ENCODE measurements around the gene SLC44A4.

SLC44A4 gene

DNA sequence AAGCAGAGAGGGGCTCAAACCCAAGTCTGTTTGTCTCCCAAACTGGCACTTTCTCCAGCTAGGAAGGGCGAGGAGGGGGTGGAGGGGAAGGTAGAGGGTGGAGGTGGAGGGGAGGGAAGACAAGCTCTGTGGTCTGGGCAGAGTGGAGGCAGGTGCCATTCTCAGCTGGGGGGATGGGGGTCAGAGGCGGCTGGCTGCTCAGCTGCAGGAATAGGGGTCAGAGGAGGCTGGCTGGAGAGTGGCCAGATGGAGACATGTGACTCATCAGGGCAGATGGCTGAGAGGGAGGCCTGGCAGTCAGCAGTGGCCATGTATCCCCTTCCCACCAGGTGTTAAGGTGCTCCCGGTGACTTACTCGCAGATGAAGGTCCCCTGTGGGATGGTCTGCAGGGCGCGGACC is 3.5 kb upstream of the SLC44A4 start:
- Histone ChIP-seq H3K36me3 (ENCODE audit: insufficient read depth, low read length) (peaks cover 69% of the 10 kb centered on the region), H3K27me3 (ENCODE audit: insufficient read depth, low read length) (no peaks in the 10 kb centered on the region), H3K4me1 (ENCODE audit: insufficient read depth, low read length) (no peaks in the 10 kb centered on the region), H2AFZ (ENCODE audit: low read depth, low read length) (no peak overlapping the region), H3K9me3 (ENCODE audit: low read length) (no peaks in the 10 kb centered on the region), H3K4me3 (ENCODE audit: low read length) (no peak overlapping the region)

DNA sequence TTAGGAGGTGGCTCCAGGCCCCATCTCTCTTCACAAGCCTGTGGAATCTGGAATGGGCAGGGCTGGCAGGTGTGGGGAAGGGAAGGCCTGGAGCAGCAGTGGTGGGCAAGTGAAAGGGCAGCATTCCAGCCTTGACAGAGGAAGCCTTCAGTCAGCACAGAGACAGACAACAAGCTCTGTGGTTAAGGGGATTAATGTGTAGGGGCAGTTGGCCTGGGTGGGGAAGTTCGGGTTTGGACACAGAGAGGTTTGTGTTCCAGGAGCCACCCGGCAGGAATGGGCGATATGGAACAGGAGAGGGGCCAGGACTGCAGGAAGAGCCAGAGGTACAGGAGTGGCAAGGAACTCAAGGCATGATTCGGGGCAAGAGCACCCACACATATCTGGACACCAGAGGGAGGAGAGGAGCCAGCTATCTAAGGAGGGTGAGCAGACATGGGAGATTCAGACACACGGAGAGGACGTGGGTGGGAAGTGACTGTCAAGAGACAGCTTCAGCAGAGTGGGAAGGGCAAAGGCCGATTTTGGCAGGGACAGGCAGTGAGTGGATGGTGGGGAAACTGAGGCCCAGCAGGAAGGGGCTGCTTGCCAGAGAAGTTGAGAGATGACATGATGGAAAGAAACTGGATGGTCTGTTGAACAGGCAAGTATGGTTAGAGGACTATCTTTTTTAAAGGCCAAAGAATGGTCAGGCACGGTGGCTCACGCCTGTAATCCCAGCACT is 2.5 kb upstream of the SLC44A4 start:
- no peaks in the 10 kb centered on the region for H3K27me3 ChIP-seq (ENCODE audit: insufficient read depth, low read length)
- peaks cover 59% of the 10 kb centered on the region for H3K36me3 ChIP-seq (ENCODE audit: insufficient read depth, low read length)
- no peak overlapping the region for H3K4me3 ChIP-seq (ENCODE audit: low read length)
- no peaks in the 10 kb centered on the region for H3K9me3 ChIP-seq (ENCODE audit: low read length)
- H3K4me1 ChIP-seq (ENCODE audit: insufficient read depth, low read length) = no peaks in the 10 kb centered on the region
- no peak overlapping the region for H2AFZ ChIP-seq (ENCODE audit: low read depth, low read length)

- H2AFZ ChIP-seq (ENCODE audit: low read depth, low read length) = no peak overlapping the region
- no peak overlapping the region for H3K4me3 ChIP-seq (ENCODE audit: low read length)
- H3K9me3 ChIP-seq (ENCODE audit: low read length) = no peaks in the 10 kb centered on the region
- no peaks in the 10 kb centered on the region for H3K4me1 ChIP-seq (ENCODE audit: insufficient read depth, low read length)
- peaks cover 54% of the 10 kb centered on the region for H3K36me3 ChIP-seq (ENCODE audit: insufficient read depth, low read length)
- no peaks in the 10 kb centered on the region for H3K27me3 ChIP-seq (ENCODE audit: insufficient read depth, low read length)
These were observed 1.8 kb upstream of the SLC44A4 start for GRCh38 chr6:31880616-31881015.

- Histone ChIP-seq H3K27me3 (ENCODE audit: insufficient read depth, low read length) (no peaks in the 10 kb centered on the region), H2AFZ (ENCODE audit: low read depth, low read length) (no peak overlapping the region), H3K36me3 (ENCODE audit: insufficient read depth, low read length) (peaks cover 49% of the 10 kb centered on the region), H3K4me3 (ENCODE audit: low read length) (no peak overlapping the region), H3K9me3 (ENCODE audit: low read length) (no peaks in the 10 kb centered on the region), H3K4me1 (ENCODE audit: insufficient read depth, low read length) (no peaks in the 10 kb centered on the region)
These were observed 1.1 kb upstream of the SLC44A4 start for GRCh38 chr6:31879901-31880300.

- Histone ChIP-seq H3K36me3 (ENCODE audit: insufficient read depth, low read length) (peaks cover 41% of the 10 kb centered on the region), H3K9me3 (ENCODE audit: low read length) (no peaks in the 10 kb centered on the region), H2AFZ (ENCODE audit: low read depth, low read length) (no peak overlapping the region), H3K27me3 (ENCODE audit: insufficient read depth, low read length) (no peaks in the 10 kb centered on the region), H3K4me1 (ENCODE audit: insufficient read depth, low read length) (no peaks in the 10 kb centered on the region), H3K4me3 (ENCODE audit: low read length) (no peak overlapping the region)
These were observed 346 bp upstream of the SLC44A4 start for GRCh38 chr6:31879143-31879542.

GRCh38 chr6:31878222-31878621 is 575 bp downstream of the SLC44A4 start:
- Histone ChIP-seq H3K9me3 (ENCODE audit: low read length) (no peaks in the 10 kb centered on the region), H3K27me3 (ENCODE audit: insufficient read depth, low read length) (no peaks in the 10 kb centered on the region), H3K36me3 (ENCODE audit: insufficient read depth, low read length) (peaks cover 32% of the 10 kb centered on the region), H3K4me1 (ENCODE audit: insufficient read depth, low read length) (no peaks in the 10 kb centered on the region), H2AFZ (ENCODE audit: low read depth, low read length) (no peak overlapping the region), H3K4me3 (ENCODE audit: low read length) (no peak overlapping the region)

- peaks cover 27% of the 10 kb centered on the region for H3K36me3 ChIP-seq (ENCODE audit: insufficient read depth, low read length)
- no peaks in the 10 kb centered on the region for H3K4me1 ChIP-seq (ENCODE audit: insufficient read depth, low read length)
- no peaks in the 10 kb centered on the region for H3K9me3 ChIP-seq (ENCODE audit: low read length)
- no peaks in the 10 kb centered on the region for H3K27me3 ChIP-seq (ENCODE audit: insufficient read depth, low read length)
- H3K4me3 ChIP-seq (ENCODE audit: low read length) = no peak overlapping the region
- no peak overlapping the region for H2AFZ ChIP-seq (ENCODE audit: low read depth, low read length)
These were observed 1.1 kb downstream of the SLC44A4 start for GRCh38 chr6:31877651-31878161.

GRCh38 chr6:31877125-31877650 is 1.6 kb downstream of the SLC44A4 start:
- H3K27me3 ChIP-seq (ENCODE audit: insufficient read depth, low read length) = no peaks in the 10 kb centered on the region
- H3K36me3 ChIP-seq (ENCODE audit: insufficient read depth, low read length) = peaks cover 22% of the 10 kb centered on the region
- H3K4me1 ChIP-seq (ENCODE audit: insufficient read depth, low read length) = no peaks in the 10 kb centered on the region
- H2AFZ ChIP-seq (ENCODE audit: low read depth, low read length) = no peak overlapping the region
- no peak overlapping the region for H3K4me3 ChIP-seq (ENCODE audit: low read length)
- H3K9me3 ChIP-seq (ENCODE audit: low read length) = no peaks in the 10 kb centered on the region

DNA sequence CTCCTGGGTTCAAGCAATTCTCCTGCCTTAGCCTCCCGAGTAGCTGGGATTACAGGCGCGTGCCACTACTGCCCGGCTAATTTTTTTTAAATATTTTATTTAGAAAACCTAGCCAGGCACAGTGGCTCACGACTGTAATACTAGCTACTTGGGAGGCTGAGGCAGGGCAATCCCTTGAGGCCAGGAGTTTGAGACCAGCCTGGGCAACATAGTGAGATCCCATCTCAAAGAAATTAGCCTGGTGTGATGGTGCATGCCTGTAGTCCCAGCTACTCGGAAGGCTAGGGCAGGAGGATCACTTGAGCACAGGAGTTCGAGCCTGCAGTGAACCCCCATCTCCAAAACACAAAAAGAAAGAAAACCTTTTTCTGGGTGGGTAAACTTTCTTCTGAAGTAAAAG is 2.4 kb downstream of the SLC44A4 start:
- Histone ChIP-seq H3K27me3 (ENCODE audit: insufficient read depth, low read length) (no peaks in the 10 kb centered on the region), H3K9me3 (ENCODE audit: low read length) (no peaks in the 10 kb centered on the region), H3K4me1 (ENCODE audit: insufficient read depth, low read length) (no peaks in the 10 kb centered on the region), H2AFZ (ENCODE audit: low read depth, low read length) (no peak overlapping the region), H3K36me3 (ENCODE audit: insufficient read depth, low read length) (peaks cover 16% of the 10 kb centered on the region), H3K4me3 (ENCODE audit: low read length) (no peak overlapping the region)

GRCh38 chr6:31875877-31876276 is 2.9 kb downstream of the SLC44A4 start:
- Histone ChIP-seq H3K9me3 (ENCODE audit: low read length) (no peaks in the 10 kb centered on the region), H2AFZ (ENCODE audit: low read depth, low read length) (no peak overlapping the region), H3K4me1 (ENCODE audit: insufficient read depth, low read length) (no peaks in the 10 kb centered on the region), H3K4me3 (ENCODE audit: low read length) (no peak overlapping the region), H3K27me3 (ENCODE audit: insufficient read depth, low read length) (no peaks in the 10 kb centered on the region), H3K36me3 (ENCODE audit: insufficient read depth, low read length) (peaks cover 11% of the 10 kb centered on the region)

DNA sequence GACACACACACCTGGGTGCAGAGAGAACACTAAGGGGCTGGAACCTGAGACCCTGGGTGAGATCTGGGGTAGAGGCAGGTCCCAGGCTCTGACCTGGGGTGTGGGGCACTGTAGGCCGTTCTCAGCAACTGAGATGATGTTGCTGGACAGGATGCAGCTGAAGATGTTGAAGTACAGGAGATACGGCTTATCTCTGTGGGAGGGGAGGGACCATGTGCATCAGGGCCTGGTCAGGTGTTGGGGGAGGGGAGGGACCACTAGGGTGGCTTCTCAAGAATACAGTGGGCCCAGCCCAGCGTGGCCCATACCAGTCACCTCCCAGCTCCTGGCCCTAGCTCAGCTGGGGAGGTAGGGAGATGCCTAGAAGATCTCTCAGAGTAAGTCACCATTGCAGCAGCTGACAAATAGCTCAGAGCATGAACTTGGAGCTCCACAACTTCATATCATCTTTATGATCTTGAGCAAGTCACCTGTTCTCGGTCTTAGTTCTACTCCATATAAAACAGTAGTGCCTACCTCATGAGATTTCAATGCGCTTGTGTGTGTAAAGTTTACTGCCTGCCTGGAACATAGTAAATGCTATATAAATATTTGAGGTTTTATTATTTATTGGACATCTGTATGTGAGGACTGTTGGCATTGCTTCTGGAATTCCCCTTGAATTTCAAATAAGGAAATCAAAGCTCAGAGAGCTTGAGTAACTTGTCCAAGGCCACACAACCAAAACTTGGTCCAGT is 3.8 kb downstream of the SLC44A4 start:
- peaks cover 3% of the 10 kb centered on the region for H3K36me3 ChIP-seq (ENCODE audit: insufficient read depth, low read length)
- no peaks in the 10 kb centered on the region for H3K27me3 ChIP-seq (ENCODE audit: insufficient read depth, low read length)
- no peak overlapping the region for H3K4me3 ChIP-seq (ENCODE audit: low read length)
- no peaks in the 10 kb centered on the region for H3K9me3 ChIP-seq (ENCODE audit: low read length)
- no peak overlapping the region for H2AFZ ChIP-seq (ENCODE audit: low read depth, low read length)
- H3K4me1 ChIP-seq (ENCODE audit: insufficient read depth, low read length) = no peaks in the 10 kb centered on the region

DNA sequence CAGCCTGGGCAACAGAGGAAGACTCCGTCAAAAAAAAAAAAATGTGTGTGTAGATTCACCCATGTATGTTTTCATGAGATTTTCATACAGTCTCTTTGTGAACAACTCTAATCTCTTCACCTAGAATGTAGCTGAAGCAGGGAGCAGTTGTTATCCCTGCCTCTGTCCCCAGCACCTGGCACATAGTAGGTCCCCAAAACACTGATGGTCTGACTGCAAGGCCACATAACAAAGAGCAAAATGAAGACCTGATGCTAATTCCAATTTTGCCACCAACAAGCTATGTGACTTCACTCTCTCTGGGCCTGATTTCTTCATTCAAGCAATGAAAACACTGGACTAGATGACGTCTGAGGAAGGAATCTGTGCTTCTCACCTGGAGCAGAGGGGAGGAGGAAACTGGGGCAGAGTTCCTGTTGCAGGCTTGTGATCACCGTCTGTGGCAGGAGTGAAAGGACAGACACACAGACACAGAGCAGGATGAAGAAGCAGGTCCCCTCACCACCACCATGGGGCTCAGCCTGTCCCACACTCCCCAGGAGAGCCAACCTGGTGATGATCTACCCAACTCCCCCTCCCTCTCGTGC is 4.6 kb downstream of the SLC44A4 start:
- Histone ChIP-seq H3K4me1 (ENCODE audit: insufficient read depth, low read length) (no peaks in the 10 kb centered on the region), H3K4me3 (ENCODE audit: low read length) (no peak overlapping the region), H3K9me3 (ENCODE audit: low read length) (no peaks in the 10 kb centered on the region), H3K36me3 (ENCODE audit: insufficient read depth, low read length) (no peaks in the 10 kb centered on the region), H2AFZ (ENCODE audit: low read depth, low read length) (no peak overlapping the region), H3K27me3 (ENCODE audit: insufficient read depth, low read length) (no peaks in the 10 kb centered on the region)

- Histone ChIP-seq H3K4me3 (ENCODE audit: low read length) (no peak overlapping the region), H2AFZ (ENCODE audit: low read depth, low read length) (no peak overlapping the region), H3K9me3 (ENCODE audit: low read length) (no peaks in the 10 kb centered on the region), H3K27me3 (ENCODE audit: insufficient read depth, low read length) (no peaks in the 10 kb centered on the region), H3K36me3 (ENCODE audit: insufficient read depth, low read length) (no peaks in the 10 kb centered on the region), H3K4me1 (ENCODE audit: insufficient read depth, low read length) (no peaks in the 10 kb centered on the region)
These were observed 7.6 kb downstream of the SLC44A4 start for GRCh38 chr6:31871046-31871659.

Measured in neuron (in vitro differentiated cells).